Endothelial cell (in vitro differentiated cells): ENCODE measurements around the gene ACHE. TPM values are rescaled to one million over a fixed set of nuclear protein-coding genes. Genes with fewer than 3 reads are reported as not detected.

Experiments used
- DNase-seq: peaks from one replicate; pipeline ENCODE4 v3.0.0; 2021; ENCODE audit warnings: low spot score
- H3K27ac Mint-ChIP-seq: one replicate; pipeline ENCODE4 v1.8.0; 2021; ENCODE audit warnings: mixed read lengths, inconsistent platforms; ENCODE audit not compliant: unreplicated experiment
- H3K27me3 Mint-ChIP-seq: one replicate; pipeline ENCODE4 v1.8.0; 2021; ENCODE audit warnings: mild to moderate bottlenecking, moderate library complexity, mixed read lengths, inconsistent platforms; ENCODE audit not compliant: unreplicated experiment
- H3K36me3 Mint-ChIP-seq: one replicate; pipeline ENCODE4 v1.8.0; 2021; ENCODE audit warnings: mild to moderate bottlenecking, low read depth, mixed read lengths, inconsistent platforms; ENCODE audit not compliant: unreplicated experiment
- H3K4me1 Mint-ChIP-seq: one replicate; pipeline ENCODE4 v1.8.0; 2021; ENCODE audit warnings: mild to moderate bottlenecking, mixed read lengths, inconsistent platforms; ENCODE audit not compliant: unreplicated experiment
- H3K4me3 Mint-ChIP-seq: one replicate; pipeline ENCODE4 v1.8.0; 2021; ENCODE audit warnings: mild to moderate bottlenecking, mixed read lengths, inconsistent platforms; ENCODE audit not compliant: unreplicated experiment
- H3K9me3 Mint-ChIP-seq: one replicate; pipeline ENCODE4 v1.8.0; 2021; ENCODE audit warnings: mixed read lengths, inconsistent platforms; ENCODE audit not compliant: unreplicated experiment
- CTCF ChIP-seq: fragments of 200-600 bp; sonication (generic); IDR thresholded peaks from one replicate; pipeline ENCODE4 v1.5.0; 2021; ENCODE audit warnings: antibody characterized with exemption; ENCODE audit not compliant: unreplicated experiment
- total RNA-seq: library from RNA; stranded (reverse); fragmentation: NEBNext Ultra II Directional; extraction: Animal tissue kit (Norgen Biotek cat#: 25700); gene quantifications from one replicate; pipeline ENCODE4 v1.2.1, GENCODE V29; 2021; ENCODE audit not compliant: unreplicated experiment

Gene ACHE
- total RNA-seq, 1 donor from 2014 or later, result 3.0 TPM

GRCh38 chr7:100878013-100878412 lies 17.7 kb downstream of the ACHE start:
- Mint-ChIP-seq H3K9me3 (no peaks in the 10 kb centered on the region), H3K36me3 (peaks cover 49% of the 10 kb centered on the region), H3K27me3 (peaks cover 13% of the 10 kb centered on the region), H3K27ac (no peak overlapping the region), H3K4me1 (peaks cover 36% of the 10 kb centered on the region), H3K4me3 (peak overlapping the region; percentile 47)
- no peak for DNase-seq
- TF ChIP-seq CTCF, result no peak

- DNase-seq, result no peak
- Mint-ChIP-seq H3K4me1 (peaks cover 41% of the 10 kb centered on the region), H3K4me3 (peak overlapping the region; percentile 98), H3K9me3 (no peaks in the 10 kb centered on the region), H3K36me3 (peaks cover 43% of the 10 kb centered on the region), H3K27me3 (peaks cover 25% of the 10 kb centered on the region), H3K27ac (peak overlapping the region; percentile 87)
- TF ChIP-seq CTCF, result no peak
Measured at GRCh38 chr7:100875356-100875751, 20.3 kb downstream of the ACHE start.

DNA sequence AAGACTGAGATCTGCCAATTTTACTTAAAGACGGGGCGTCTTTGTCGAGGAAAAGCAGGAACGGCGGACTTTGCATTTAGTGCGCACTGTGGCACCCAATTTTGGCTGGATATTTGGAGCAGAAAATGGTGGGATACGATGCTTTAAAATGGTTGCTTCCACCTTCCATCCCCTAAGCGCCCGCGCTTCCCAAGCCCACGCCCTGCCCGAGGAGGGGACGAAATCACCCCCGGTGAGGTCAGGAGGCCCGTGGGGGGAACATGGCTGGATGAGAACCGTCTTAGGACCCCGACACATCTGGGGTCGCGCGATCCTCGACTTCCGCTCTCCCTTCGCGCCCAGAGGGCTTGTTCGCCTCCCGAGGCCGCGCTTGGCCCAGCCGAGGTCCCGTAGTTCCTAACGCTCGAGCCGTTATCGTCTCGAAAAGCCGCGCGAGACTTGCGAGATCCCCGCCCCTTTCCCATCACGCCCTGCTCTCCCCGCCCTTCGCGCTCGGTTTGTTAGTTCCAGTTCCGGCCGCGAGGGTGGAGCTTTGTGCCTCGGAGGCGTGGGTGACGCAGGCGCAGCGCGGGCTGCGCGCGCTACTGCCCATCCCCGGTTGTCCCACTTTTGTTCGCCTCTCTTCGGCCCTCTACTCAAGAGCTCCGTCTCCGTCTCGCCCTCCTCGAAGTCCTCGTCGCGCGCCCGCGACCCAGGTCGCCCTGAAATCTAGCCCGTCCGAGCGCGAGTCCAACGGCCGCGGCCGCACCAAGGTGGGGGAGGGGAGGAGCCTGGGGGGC lies 20.9 kb downstream of the ACHE start, which contains the start of gene SRRT:
Gene SRRT (plus strand): TSS at position 527 of the 779 bp plus-strand sequence. CDS start 488 bp downstream, outside the sequence.
- peak within 1 kb of the TSS; percentile 98 for H3K4me3 Mint-ChIP-seq
- peaks cover 38% of the 10 kb centered on the region for H3K4me1 Mint-ChIP-seq
- no peaks in the 10 kb centered on the region for H3K9me3 Mint-ChIP-seq
- H3K36me3 Mint-ChIP-seq, result peaks cover 39% of the 10 kb centered on the region
- peaks cover 25% of the 10 kb centered on the region for H3K27me3 Mint-ChIP-seq
- TF ChIP-seq CTCF, result peak; percentile 32
- peak; percentile 98 for DNase-seq
- H3K27ac Mint-ChIP-seq, result peak within 1 kb of the TSS; percentile 96

- no peak for DNase-seq
- no peak for TF ChIP-seq CTCF
- Mint-ChIP-seq H3K9me3 (no peaks in the 10 kb centered on the region), H3K27ac (peak overlapping the region; percentile 96), H3K4me3 (peak overlapping the region; percentile 98), H3K36me3 (peaks cover 36% of the 10 kb centered on the region), H3K27me3 (peaks cover 25% of the 10 kb centered on the region), H3K4me1 (peaks cover 35% of the 10 kb centered on the region)
Measured at GRCh38 chr7:100874300-100874576, 21.4 kb downstream of the ACHE start.

GRCh38 chr7:100873599-100874299 lies 21.9 kb downstream of the ACHE start:
- no peak for DNase-seq
- peaks cover 36% of the 10 kb centered on the region for H3K36me3 Mint-ChIP-seq
- peak overlapping the region; percentile 96 for H3K27ac Mint-ChIP-seq
- peak overlapping the region; percentile 98 for H3K4me3 Mint-ChIP-seq
- peaks cover 39% of the 10 kb centered on the region for H3K4me1 Mint-ChIP-seq
- no peaks in the 10 kb centered on the region for H3K9me3 Mint-ChIP-seq
- peaks cover 25% of the 10 kb centered on the region for H3K27me3 Mint-ChIP-seq
- no peak for TF ChIP-seq CTCF
